SK-N-DZ (cell line): ENCODE measurements around the gene UCP2.

Source experiments
- DNase-seq: peaks from one replicate; pipeline ENCODE4 v3.0.0-alpha.2; 2015; ENCODE audit warnings: low spot score

The UCP2 gene

GRCh38 chr11:74010306-74011300 is 28.0 kb upstream of the UCP2 start:
- no peak for DNase-seq

GRCh38 chr11:74009675-74010305 is 27.1 kb upstream of the UCP2 start:
- no peak for DNase-seq

DNA sequence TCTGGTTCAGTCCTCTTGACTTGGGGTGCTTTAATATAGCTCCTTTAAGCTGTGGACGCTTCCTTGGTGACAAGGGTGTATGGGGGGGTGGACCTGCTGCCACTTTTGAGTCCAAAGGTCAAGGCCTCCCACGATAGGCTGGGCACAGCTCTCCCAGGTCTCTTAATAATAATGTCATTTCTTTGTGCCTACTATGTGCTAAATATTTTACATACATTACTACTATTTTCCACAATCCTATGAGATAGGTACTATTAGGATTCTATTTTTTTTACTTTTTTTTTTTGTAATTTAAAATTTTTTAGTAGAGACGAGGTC is 26.5 kb upstream of the UCP2 start:
- DNase-seq: no peak

- no peak for DNase-seq
These were observed 26.0 kb upstream of the UCP2 start, which contains the start of gene UCP3 for GRCh38 chr11:74008373-74009229. Gene UCP3 (minus strand): TSS chr11:74009085. CDS start chr11:74007042, 2,043 bp downstream.

GRCh38 chr11:74007691-74008372 is 25.2 kb upstream of the UCP2 start:
- no peak for DNase-seq

DNA sequence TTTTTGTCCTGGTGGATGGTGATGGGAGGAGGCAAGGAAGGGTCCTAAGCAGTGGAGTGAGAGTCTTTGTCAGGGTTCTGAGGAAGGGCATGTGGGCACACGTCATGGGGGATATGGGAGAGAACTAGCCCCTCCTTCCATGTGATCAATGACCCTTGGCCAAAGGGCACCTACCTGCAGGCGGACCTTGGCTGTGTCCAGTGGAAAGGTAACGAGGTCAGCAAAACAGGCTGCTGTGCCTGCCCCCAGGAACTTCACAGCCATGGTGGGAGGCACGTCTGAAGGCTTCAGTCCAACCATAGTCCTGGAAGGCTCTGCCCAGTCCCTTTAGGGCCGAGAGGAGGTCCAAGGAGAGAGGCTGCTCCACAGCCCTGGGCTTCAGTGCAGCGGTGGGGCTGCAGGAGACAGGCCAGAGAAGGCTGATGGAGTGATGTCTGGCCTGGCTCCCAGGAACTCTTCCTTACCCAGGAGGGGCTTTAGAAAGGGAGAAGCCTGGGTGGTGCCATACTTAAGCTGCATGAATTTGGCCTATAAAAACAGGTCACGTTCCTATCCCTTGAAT is 24.2 kb upstream of the UCP2 start:
- no peak for DNase-seq

GRCh38 chr11:74005721-74006517 is 23.3 kb upstream of the UCP2 start:
- DNase-seq: no peak

GRCh38 chr11:74004759-74005615 is 22.3 kb upstream of the UCP2 start:
- no peak for DNase-seq

- DNase-seq: no peak
These were observed 21.5 kb upstream of the UCP2 start for GRCh38 chr11:74004046-74004695.

- DNase-seq: no peak
These were observed 20.2 kb upstream of the UCP2 start for GRCh38 chr11:74002832-74003231.

GRCh38 chr11:74001822-74002286 is 19.2 kb upstream of the UCP2 start:
- no peak for DNase-seq

DNA sequence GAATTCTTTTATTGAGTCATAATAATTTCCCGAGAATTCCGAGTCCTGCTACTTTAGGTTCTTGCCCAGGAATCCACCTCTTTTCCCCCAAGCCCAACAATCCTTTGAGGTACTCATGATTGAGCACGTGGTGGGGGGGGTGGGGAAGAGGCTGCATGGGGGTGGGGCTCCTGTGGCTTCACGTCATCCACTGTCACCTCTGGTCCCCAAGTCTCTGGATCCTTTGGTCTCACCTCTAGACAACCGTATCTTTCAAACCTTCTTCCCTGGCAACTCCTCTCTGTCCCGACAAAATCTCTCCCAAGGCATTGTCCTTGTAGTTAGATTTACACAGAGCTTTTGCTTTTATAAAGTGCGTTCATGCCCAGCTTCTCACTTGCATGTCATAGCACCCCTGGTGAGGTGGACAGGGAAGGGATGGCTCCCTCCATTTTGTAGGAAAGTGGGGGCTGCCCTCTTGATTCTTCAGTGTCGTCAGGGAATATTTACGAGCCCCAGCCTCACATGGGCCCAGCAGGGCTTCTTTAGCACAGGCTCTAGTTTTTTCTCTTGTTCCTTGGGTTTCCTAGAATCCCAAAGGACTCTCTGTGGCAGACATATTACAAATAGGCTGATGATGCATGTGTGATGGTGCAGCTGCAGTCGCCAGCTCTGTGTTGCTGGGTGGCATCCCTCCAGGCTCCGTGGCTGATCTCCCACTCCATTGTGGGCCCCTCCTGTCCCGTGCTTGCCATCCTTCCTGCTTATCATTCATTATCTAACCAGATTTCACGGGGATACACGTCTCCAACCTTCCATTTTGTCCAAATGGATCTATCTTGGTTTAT is 17.9 kb upstream of the UCP2 start:
- no peak for DNase-seq

- DNase-seq: no peak
These were observed 17.1 kb upstream of the UCP2 start for GRCh38 chr11:73999581-74000306.

GRCh38 chr11:73998846-73999575 is 16.4 kb upstream of the UCP2 start:
- no peak for DNase-seq

GRCh38 chr11:73997120-73997770 is 14.6 kb upstream of the UCP2 start:
- DNase-seq: no peak
